Lower leg skin (tissue), 4 donors: ENCODE results near the gene SNX33. TPM values are rescaled to one million over a fixed set of nuclear protein-coding genes. Genes with fewer than 3 reads are reported as not detected.

Source experiments
- DNase-seq, 2 donors: peaks; one replicate each; pipeline ENCODE4 v3.0.0-alpha.2; 2019; ENCODE audit warnings: low spot score in 2 of 2
- H3K4me3 ChIP-seq: fragments of 200-600 bp; sonication (generic); 2 replicates; pipeline ENCODE4 v1.5.1; 2017; ENCODE audit warnings: mild to moderate bottlenecking, low read depth; ENCODE audit not compliant: poor library complexity, severe bottlenecking
- POLR2A ChIP-seq, 2 donors: fragments of 450-650 bp; IDR thresholded peaks; one replicate each; pipeline ENCODE4 v1.6.1; 2016 to 2017; ENCODE audit warnings: antibody characterized with exemption in 2 of 2, mild to moderate bottlenecking in 1 of 2, moderate library complexity in 1 of 2
- WGBS, 2 donors: methylation state at CpG; one replicate each; pipeline ENCODE4 v1.1.5; 2018; 5-methylcytosine and 5-hydroxymethylcytosine counted together
- intact Hi-C: fragments of 100-400 bp; cut with DNase I; formaldehyde crosslinking; loops from one replicate; pipeline ENCODE4 v1.15.0; 2023; ENCODE audit warnings: low total_unique reads
- total RNA-seq, 4 donors: library from RNA; depleted of rRNA; stranded (reverse); fragments of >200 nt; gene quantifications; one replicate each; pipeline ENCODE4 v1.1.0, GENCODE V29; 2016
- TF ChIP-seq, protein P1 (sequence below), 3 donors: fragments of 450-650 bp; IDR thresholded peaks; one replicate each; pipeline ENCODE4 v1.5.1; 2016; ENCODE audit warnings: antibody characterized with exemption in 3 of 3, mild to moderate bottlenecking in 3 of 3, moderate library complexity in 2 of 3

SNX33 gene
- total RNA-seq, 4 donors from 2014 or later = 24.8 to 40.5 (median 35.5) TPM

GRCh38 chr15:75661756-75662140 is 14.0 kb downstream of the SNX33 start:
- no peak for DNase-seq
- 36 to 41% methylated on average over 3 of the region's 3 CpGs for WGBS, 2 donors
- no peak for TF ChIP-seq POLR2A (IDR thresholded peaks at IDR 0.05)
- TF ChIP-seq, protein P1, sequence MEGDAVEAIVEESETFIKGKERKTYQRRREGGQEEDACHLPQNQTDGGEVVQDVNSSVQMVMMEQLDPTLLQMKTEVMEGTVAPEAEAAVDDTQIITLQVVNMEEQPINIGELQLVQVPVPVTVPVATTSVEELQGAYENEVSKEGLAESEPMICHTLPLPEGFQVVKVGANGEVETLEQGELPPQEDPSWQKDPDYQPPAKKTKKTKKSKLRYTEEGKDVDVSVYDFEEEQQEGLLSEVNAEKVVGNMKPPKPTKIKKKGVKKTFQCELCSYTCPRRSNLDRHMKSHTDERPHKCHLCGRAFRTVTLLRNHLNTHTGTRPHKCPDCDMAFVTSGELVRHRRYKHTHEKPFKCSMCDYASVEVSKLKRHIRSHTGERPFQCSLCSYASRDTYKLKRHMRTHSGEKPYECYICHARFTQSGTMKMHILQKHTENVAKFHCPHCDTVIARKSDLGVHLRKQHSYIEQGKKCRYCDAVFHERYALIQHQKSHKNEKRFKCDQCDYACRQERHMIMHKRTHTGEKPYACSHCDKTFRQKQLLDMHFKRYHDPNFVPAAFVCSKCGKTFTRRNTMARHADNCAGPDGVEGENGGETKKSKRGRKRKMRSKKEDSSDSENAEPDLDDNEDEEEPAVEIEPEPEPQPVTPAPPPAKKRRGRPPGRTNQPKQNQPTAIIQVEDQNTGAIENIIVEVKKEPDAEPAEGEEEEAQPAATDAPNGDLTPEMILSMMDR (IDR thresholded peaks at IDR 0.05) = no peak
- no peak overlapping the region for H3K4me3 ChIP-seq
- intact Hi-C loops = no loop called here

DNA sequence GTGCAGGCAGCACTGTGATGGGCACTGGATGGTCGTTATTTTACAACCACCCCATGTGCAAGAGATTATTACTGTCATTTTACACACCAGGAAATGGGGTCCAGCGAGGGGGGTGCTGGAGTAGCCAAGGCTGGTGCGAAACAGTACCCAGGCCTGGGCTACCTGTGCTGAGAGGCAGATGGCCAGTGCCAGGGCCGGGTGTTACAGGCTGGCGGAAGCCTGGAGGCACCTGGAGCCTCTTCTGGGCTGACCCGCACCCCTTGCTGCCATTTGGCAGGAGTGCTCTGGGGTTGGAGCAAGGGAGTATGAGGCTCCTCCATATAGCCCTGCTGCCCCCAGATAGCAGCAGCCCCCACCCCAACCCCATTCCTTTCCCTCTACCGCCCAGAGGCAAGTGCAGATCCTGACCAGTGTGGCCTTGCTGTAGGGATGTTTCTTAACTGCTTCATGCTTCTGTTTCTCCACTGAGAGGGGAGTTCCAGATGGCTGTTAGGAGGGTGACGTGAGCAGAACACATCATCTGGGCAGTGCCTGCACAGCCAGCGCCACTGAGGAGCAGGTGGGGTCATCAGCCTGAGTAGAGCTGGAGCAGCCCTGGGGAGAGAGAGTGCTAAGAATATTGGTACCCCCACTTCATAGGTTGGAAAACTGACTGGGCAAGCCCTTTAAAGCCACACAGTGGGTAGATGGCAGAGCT is 15.3 kb downstream of the SNX33 start:
- TF ChIP-seq POLR2A (IDR thresholded peaks at IDR 0.05) = no peak
- TF ChIP-seq, protein P1 (IDR thresholded peaks at IDR 0.05) = no peak
- intact Hi-C loops = no loop called here

GRCh38 chr15:75663931-75664421 is 16.3 kb downstream of the SNX33 start:
- H3K4me3 ChIP-seq = no peak overlapping the region
- 48 to 68% methylated on average over 9 to 11 of the region's 11 CpGs for WGBS, 2 donors
- intact Hi-C loops = no loop called here
- no peak for DNase-seq
- no peak for TF ChIP-seq POLR2A (IDR thresholded peaks at IDR 0.05)
- TF ChIP-seq, protein P1 (IDR thresholded peaks at IDR 0.05) = no peak

More for the DNA sequence above, 15.3 kb downstream of the SNX33 start:
- H3K4me3 ChIP-seq = no peak overlapping the region
- DNase-seq = no peak
- 74 to 83% methylated on average over 7 to 8 of the region's 9 CpGs for WGBS, 2 donors

DNA sequence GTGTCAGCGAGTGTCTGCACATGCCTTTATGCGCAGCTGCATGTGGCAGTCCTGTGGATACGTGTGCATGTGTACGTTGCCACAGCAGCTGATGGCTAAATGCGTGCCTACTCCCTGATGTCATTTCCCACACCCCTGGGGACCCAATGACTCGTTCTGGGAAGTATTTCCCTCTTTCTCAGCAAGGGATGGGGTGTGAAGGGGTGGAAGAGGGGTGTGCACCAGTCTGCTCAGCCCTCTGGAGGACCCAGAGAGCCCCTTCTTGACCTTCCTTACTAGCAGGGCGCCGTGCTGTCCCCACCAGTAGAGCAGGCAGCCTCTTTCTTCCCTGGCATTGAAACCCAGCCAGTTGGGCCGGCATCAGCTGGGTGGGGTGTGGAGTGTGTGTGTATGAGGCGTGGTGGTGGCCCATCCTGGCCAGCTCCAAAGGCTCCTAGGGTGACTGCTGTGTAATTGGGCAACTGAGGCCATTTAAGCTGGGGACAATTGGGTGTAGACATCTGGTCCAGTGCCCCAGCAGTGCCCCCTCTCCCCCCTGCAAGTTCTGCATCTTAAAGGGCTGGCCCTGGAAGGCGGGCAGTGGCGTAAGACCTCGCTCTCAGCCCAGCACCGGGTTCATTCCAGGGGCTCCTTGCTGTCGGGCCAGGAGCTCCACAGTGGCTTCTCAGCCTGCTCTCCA is 19.2 kb downstream of the SNX33 start:
- TF ChIP-seq, protein P1 (IDR thresholded peaks at IDR 0.05) = no peak
- no peak for TF ChIP-seq POLR2A (IDR thresholded peaks at IDR 0.05)
- intact Hi-C loops = no loop called here
- 30 to 33% methylated on average over 12 to 15 of the region's 15 CpGs for WGBS, 2 donors
- DNase-seq = peak; percentile 89 to 96
- no peak overlapping the region for H3K4me3 ChIP-seq

DNA sequence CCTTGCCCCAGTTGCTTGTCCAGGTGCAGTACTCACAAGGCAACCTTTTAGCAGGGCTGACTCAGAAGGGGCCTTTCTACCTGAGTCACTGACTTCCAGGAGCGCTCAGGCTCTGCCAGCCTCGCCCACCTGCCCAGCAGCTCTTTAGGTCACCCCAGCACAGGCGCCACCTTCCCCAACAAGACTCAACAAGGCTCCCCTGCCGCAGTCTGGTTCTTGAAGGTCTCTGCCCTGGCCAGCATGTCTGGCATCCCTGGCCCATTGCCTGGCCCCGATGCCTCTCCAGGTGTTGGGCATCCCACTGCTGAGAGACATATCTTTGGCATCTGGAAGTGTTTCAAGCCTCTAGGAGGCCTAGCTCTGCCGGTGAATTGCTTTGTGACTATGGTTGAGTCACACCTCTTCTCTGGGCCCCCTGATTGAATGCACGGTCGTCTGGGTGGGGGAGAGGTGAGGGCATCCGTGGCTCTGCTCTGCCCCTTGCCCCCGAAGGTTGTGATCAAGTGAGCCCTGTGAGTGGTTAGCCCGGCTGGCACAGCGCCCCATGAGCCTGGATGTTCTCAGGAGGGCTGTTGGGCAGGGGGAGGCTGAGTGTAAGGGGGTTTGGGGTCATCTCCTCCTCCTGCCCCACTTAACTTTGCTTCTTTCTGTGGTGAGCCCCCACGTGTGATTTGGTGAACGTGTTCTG is 21.6 kb downstream of the SNX33 start:
- no peak for TF ChIP-seq POLR2A (IDR thresholded peaks at IDR 0.05)
- TF ChIP-seq, protein P1 (IDR thresholded peaks at IDR 0.05) = no peak
- peak in 1 of 2 donors; percentile 42 for DNase-seq
- 57 to 61% methylated on average over 14 of the region's 14 CpGs for WGBS, 2 donors
- H3K4me3 ChIP-seq = no peak overlapping the region
- intact Hi-C loops = no loop called here
